Hepatocyte (in vitro differentiated cells): ENCODE data around the gene TTC23. TPM values are rescaled to one million over a fixed set of nuclear protein-coding genes. Genes with fewer than 3 reads are reported as not detected.

Source experiments
- DNase-seq: peaks from one replicate; pipeline ENCODE4 v3.0.0-alpha.2; 2016; ENCODE audit warnings: low spot score
- H2AFZ ChIP-seq: fragments of 200-600 bp; sonication (generic); 2 replicates; pipeline ENCODE4 v1.6.0; 2016; ENCODE audit warnings: antibody characterized with exemption, mild to moderate bottlenecking
- H3K27ac ChIP-seq: fragments of 200-600 bp; sonication (generic); 2 replicates; pipeline ENCODE4 v1.5.1; 2016; ENCODE audit warnings: mild to moderate bottlenecking
- H3K27me3 ChIP-seq: fragments of 200-600 bp; sonication (generic); 2 replicates; pipeline ENCODE4 v1.6.1; 2016
- H3K36me3 ChIP-seq: fragments of 200-600 bp; sonication (generic); replicated peaks from 2 replicates; pipeline ENCODE4 v1.5.1; 2016; ENCODE audit warnings: low read depth; ENCODE audit not compliant: insufficient read depth
- H3K4me1 ChIP-seq: fragments of 200-600 bp; sonication (generic); 2 replicates; pipeline ENCODE4 v1.5.1; 2016; ENCODE audit warnings: mild to moderate bottlenecking, moderate library complexity; ENCODE audit not compliant: insufficient read depth
- H3K4me2 ChIP-seq: fragments of 200-600 bp; sonication (generic); 2 replicates; pipeline ENCODE4 v1.6.0; 2016
- H3K4me3 ChIP-seq: fragments of 200-600 bp; sonication (generic); 2 replicates; pipeline ENCODE4 v1.5.1; 2016; ENCODE audit warnings: mild to moderate bottlenecking
- H3K79me2 ChIP-seq: fragments of 200-600 bp; sonication (generic); 2 replicates; pipeline ENCODE4 v1.6.0; 2017; ENCODE audit warnings: mild to moderate bottlenecking
- H3K9me2 ChIP-seq: fragments of 200-600 bp; sonication (generic); replicated peaks from 2 replicates; pipeline ENCODE4 v1.6.0; 2017; ENCODE audit warnings: mild to moderate bottlenecking; ENCODE audit not compliant: insufficient read depth
- H3K9me3 ChIP-seq: fragments of 200-600 bp; sonication (generic); 2 replicates; pipeline ENCODE4 v1.5.1; 2016; ENCODE audit warnings: low read depth, mild to moderate bottlenecking
- H4K20me1 ChIP-seq: fragments of 200-600 bp; sonication (generic); 2 replicates; pipeline ENCODE4 v1.6.0; 2016; ENCODE audit warnings: mild to moderate bottlenecking; ENCODE audit not compliant: insufficient read depth, poor library complexity, severe bottlenecking
- CTCF ChIP-seq: fragments of 200-600 bp; sonication (generic); IDR thresholded peaks from 2 replicates; pipeline ENCODE4 v1.5.1; 2016; ENCODE audit warnings: antibody characterized with exemption, mild to moderate bottlenecking; ENCODE audit not compliant: poor library complexity
- EZH2 ChIP-seq: fragments of 200-600 bp; sonication (generic); IDR thresholded peaks from 2 replicates; pipeline ENCODE4 v1.6.1; 2016; ENCODE audit warnings: antibody characterized with exemption, mild to moderate bottlenecking, borderline replicate concordance
- EZH2phosphoT487 ChIP-seq: fragments of 200-600 bp; sonication (generic); IDR thresholded peaks from one replicate; pipeline ENCODE4 v1.6.1; 2018; ENCODE audit warnings: antibody characterized with exemption, mild to moderate bottlenecking, low read depth, moderate library complexity; ENCODE audit not compliant: unreplicated experiment, severe bottlenecking
- WGBS: methylation state at CpG from one replicate; pipeline ENCODE4 v1.1.6; 2016; ENCODE audit warnings: low lambda C conversion rate; ENCODE audit errors: missing lambda C conversion rate; 5-methylcytosine and 5-hydroxymethylcytosine counted together
- polyA plus RNA-seq: library from polyadenylated mRNA; unstranded; fragments of >200 nt; fragmentation: Nextera tagmentation; extraction: Ambion mirVana; gene quantifications from 2 replicates; pipeline ENCODE4 v1.2.1, GENCODE V29; 2016
- total RNA-seq: library from RNA; depleted of rRNA; stranded (reverse); fragments of >200 nt; gene quantifications from 2 replicates; pipeline ENCODE4 v1.2.3, GENCODE V29; 2014

TTC23 gene
- total and polyA plus RNA-seq, 2 experiments from 2014 or later = 31.3 to 46.3 TPM

GRCh38 chr15:99086327-99086667 is 163.1 kb downstream of the TTC23 start:
- no peaks in the 10 kb centered on the region for H3K79me2 ChIP-seq
- no peaks in the 10 kb centered on the region for H3K4me1 ChIP-seq
- no peak overlapping the region for H2AFZ ChIP-seq
- WGBS = 89% methylated on average over 2 of the region's 2 CpGs
- no peaks in the 10 kb centered on the region for H3K36me3 ChIP-seq
- H3K4me2 ChIP-seq = no peak overlapping the region
- DNase-seq = no peak
- H3K27me3 ChIP-seq = no peaks in the 10 kb centered on the region
- no peaks in the 10 kb centered on the region for H3K9me2 ChIP-seq
- no peaks in the 10 kb centered on the region for H3K9me3 ChIP-seq
- TF ChIP-seq EZH2 (no peak), CTCF (no peak), EZH2phosphoT487 (no peak)
- H3K4me3 ChIP-seq = no peak overlapping the region
- H4K20me1 ChIP-seq = no peaks in the 10 kb centered on the region
- no peak overlapping the region for H3K27ac ChIP-seq

Other genes with a start within 250 kb of the TTC23 start
- not detected in 2 replicates for gene PGPEP1L, start 241.8 kb downstream of the TTC23 start, total RNA-seq
- not detected in 2 replicates for gene PGPEP1L, start 241.8 kb downstream of the TTC23 start, polyA plus RNA-seq
- 12.4 and 13.8 TPM in 2 replicates for gene SYNM, start 144.5 kb downstream of the TTC23 start, total RNA-seq
- gene SYNM, start 144.5 kb downstream of the TTC23 start, polyA plus RNA-seq = 9.7 and 10.5 TPM in 2 replicates
- gene LRRC28, start 1.9 kb upstream of the TTC23 start, total RNA-seq = 55.5 and 63.5 TPM in 2 replicates
- 32.1 and 33.3 TPM in 2 replicates for gene LRRC28, start 1.9 kb upstream of the TTC23 start, polyA plus RNA-seq